HepG2 (cell line): ENCODE measurements around the gene WFDC1. TPM values are rescaled to one million over a fixed set of nuclear protein-coding genes. Genes with fewer than 3 reads are reported as not detected.

Experiments used
- ATAC-seq: fragments of 200-7000 bp; cut with Tn5 transposase; 3 replicates; pipeline ENCODE4 v1.9.1; 2020; ENCODE audit warnings: mild to moderate bottlenecking, moderate library complexity
- BruUV-seq: library from RNA; stranded (reverse); fragments of 400-500 nt; replicated peaks from 2 replicates; lab custom pipeline; 2021; lab: Mats Ljungman, UMichigan
- CTCF ChIA-PET: fragments of 300-600 bp; formaldehyde crosslinking; extraction: SDS; loops from one replicate; lab custom pipeline; 2021; ENCODE audit warnings: low total read pairs, inconsistent platforms, low intra/inter-chr PET ratio; lab: Yijun Ruan, JAX
- POLR2A ChIA-PET: fragments of 350-600 bp; sonication (Branson Sonifier 250); formaldehyde crosslinking; loops from one replicate; lab custom pipeline; 2020; ENCODE audit warnings: antibody characterized with exemption, inconsistent platforms; lab: Yijun Ruan, JAX
- DNase-seq: peaks from one replicate; pipeline ENCODE4 v3.0.0-alpha.2; 2015; ENCODE audit warnings: low spot score
- FAIRE-seq: peaks from 3 replicates; lab custom pipeline; 2011; peaks lifted over from hg19 to GRCh38; lab: Jason Lieb, UNC
- H2AFZ ChIP-seq: one replicate; pipeline ENCODE4 v1.6.1; 2011; ENCODE audit warnings: low read length, inconsistent platforms
- H3K27ac ChIP-seq: fragments of 300-600 bp; 3 replicates; pipeline ENCODE4 v1.8.0; 2011; ENCODE audit warnings: mixed run types, mild to moderate bottlenecking, mixed read lengths, low read length, inconsistent platforms; ENCODE audit not compliant: insufficient read depth; ENCODE audit errors: extremely low read length
- H3K27me3 ChIP-seq, 2 experiments: fragments of 200-600 bp in 1 of 2; 2 replicates in 1 of 2; 3 replicates in 1 of 2; pipeline versions ENCODE4 v1.6.0 to v1.8.0; 2011; ENCODE audit warnings: low read length in 2 of 2, mild to moderate bottlenecking in 2 of 2, moderate library complexity in 2 of 2, inconsistent platforms in 1 of 2; ENCODE audit not compliant: insufficient read depth in 2 of 2, control insufficient read depth in 1 of 2
- H3K36me3 ChIP-seq, 2 experiments: fragments of 200-600 bp in 1 of 2; replicated peaks in 1 of 2; 2 replicates in 1 of 2; 3 replicates in 1 of 2; pipeline versions ENCODE4 v1.5.1 to v1.8.0; 2011; ENCODE audit warnings: low read length in 2 of 2, inconsistent platforms in 1 of 2; ENCODE audit not compliant: insufficient read depth in 2 of 2, control insufficient read depth in 1 of 2
- H3K4me1 ChIP-seq: 2 replicates; pipeline ENCODE4 v1.5.1; 2012; ENCODE audit warnings: low read length, inconsistent platforms; ENCODE audit not compliant: insufficient read depth
- H3K4me2 ChIP-seq: 2 replicates; pipeline ENCODE4 v1.6.0; 2011; ENCODE audit warnings: low read depth, low read length, inconsistent platforms
- H3K4me3 ChIP-seq, 3 experiments: fragments of 200-600 bp in 1 of 3; sonication (generic), shearing (Covaris generic) in 1 of 3; replicated peaks in 1 of 3; 2 replicates each; pipeline ENCODE4 v1.5.1; 2011 to 2016; ENCODE audit warnings: low read length in 3 of 3, inconsistent platforms in 2 of 3, low read depth in 2 of 3, mild to moderate bottlenecking in 2 of 3, control low read depth in 1 of 3, mixed read lengths in 1 of 3; ENCODE audit not compliant: insufficient read depth in 1 of 3
- H3K79me2 ChIP-seq: one replicate; pipeline ENCODE4 v1.6.1; 2011; ENCODE audit warnings: low read length, inconsistent platforms; ENCODE audit not compliant: insufficient read depth
- H3K9ac ChIP-seq: 2 replicates; pipeline ENCODE4 v1.6.0; 2011; ENCODE audit warnings: mild to moderate bottlenecking, low read depth, low read length, inconsistent platforms; ENCODE audit not compliant: insufficient read depth
- H3K9me3 ChIP-seq: 2 replicates; pipeline ENCODE4 v1.5.1; 2012; ENCODE audit warnings: mild to moderate bottlenecking, low read length
- H4K20me1 ChIP-seq: 2 replicates; pipeline ENCODE4 v1.6.0; 2011; ENCODE audit warnings: inconsistent platforms, mild to moderate bottlenecking, low read length, moderate library complexity; ENCODE audit not compliant: insufficient read depth
- FOXP1 ChIP-seq, 2 experiments: fragments of 450-650 bp in 1 of 2; IDR thresholded peaks; 2 replicates each; pipeline ENCODE4 v1.6.1; 2017 to 2018; ENCODE audit warnings: antibody characterized with exemption in 1 of 2
- HDAC2 ChIP-seq: sonication (generic); formaldehyde crosslinking; IDR thresholded peaks from 2 replicates; pipeline ENCODE4 v1.4.0; 2020; ENCODE audit warnings: missing genetic modification reagents
- NFE2L2 ChIP-seq: fragments of 150-350 bp; IDR thresholded peaks from 2 replicates; pipeline ENCODE4 v1.6.1; 2014; ENCODE audit warnings: low read length
- NKX3-1 ChIP-seq: sonication (generic); formaldehyde crosslinking; IDR thresholded peaks from 2 replicates; pipeline ENCODE4 v1.5.0; 2020; ENCODE audit warnings: missing genetic modification reagents
- NR1H2 ChIP-seq: sonication (generic); formaldehyde crosslinking; IDR thresholded peaks from 2 replicates; pipeline ENCODE4 v1.8.1; 2022; ENCODE audit warnings: low read depth, missing genetic modification reagents, borderline replicate concordance
- PRPF4 ChIP-seq: fragments of 200-400 bp; formaldehyde crosslinking; IDR thresholded peaks from 2 replicates; pipeline ENCODE4 v1.6.1; 2016; ENCODE audit warnings: low read length, low read depth; ENCODE audit not compliant: poor library complexity, severe bottlenecking
- RARG ChIP-seq: sonication (generic); formaldehyde crosslinking; IDR thresholded peaks from 2 replicates; pipeline ENCODE4 v1.4.0; 2020; ENCODE audit warnings: low read depth, mild to moderate bottlenecking, missing genetic modification reagents
- RELA ChIP-seq: sonication (generic); formaldehyde crosslinking; IDR thresholded peaks from 2 replicates; pipeline ENCODE4 v1.4.0; 2020; ENCODE audit warnings: missing genetic modification reagents
- SRF ChIP-seq: IDR thresholded peaks from 2 replicates; pipeline ENCODE4 v1.6.1; 2011; ENCODE audit warnings: mild to moderate bottlenecking, low read depth, low read length, moderate library complexity
- ZNF567 ChIP-seq: sonication (generic); formaldehyde crosslinking; IDR thresholded peaks from 2 replicates; pipeline ENCODE4 v1.8.1; 2023; ENCODE audit warnings: mild to moderate bottlenecking, missing genetic modification reagents, borderline replicate concordance
- WGBS: methylation state at CpG from one replicate; pipeline ENCODE4 v1.1.6; 2017; ENCODE audit warnings: low lambda C conversion rate; 5-methylcytosine and 5-hydroxymethylcytosine counted together
- in situ Hi-C: cut with HindIII; loops from 2 replicates; pipeline ENCODE4 v1.10.0; 2017; ENCODE audit warnings: low pct_unique_long_range_greater_than_20kb; ENCODE audit not compliant: extremely low pct_ligation_motif_present
- intact Hi-C: fragments of 100-400 bp; cut with micrococcal nuclease; formaldehyde crosslinking; loops from one replicate; pipeline ENCODE4 v1.10.0; 2022; ENCODE audit not compliant: unreplicated experiment
- polyA plus RNA-seq, 8 experiments: library from polyadenylated mRNA; depleted of rRNA in 3 of 8; stranded (reverse) in 7 of 8; unstranded in 1 of 8; fragments of >200 nt; fragmentation: Illumina TruSeq in 4 of 8; extraction: Trizol in 4 of 8; gene quantifications; 2 replicates each; pipeline versions ENCODE4 v1.2.1 to v1.2.3, GENCODE V29; 2011 to 2016; ENCODE audit warnings: low read depth in 4 of 8, missing spikeins in 1 of 8, mixed read lengths in 1 of 8; ENCODE audit not compliant: insufficient read depth in 1 of 8
- total RNA-seq, 5 experiments: library from RNA; depleted of rRNA; stranded (reverse); fragments of >200 nt; fragmentation: Illumina TruSeq; extraction: Trizol; gene quantifications; 2 replicates each; pipeline ENCODE4 v1.2.3, GENCODE V29; 2016; ENCODE audit warnings: low read depth in 1 of 5
- TF ChIP-seq, protein P1 (sequence below): sonication (generic); formaldehyde crosslinking; IDR thresholded peaks from 2 replicates; pipeline ENCODE4 v1.8.1; 2023; ENCODE audit warnings: mild to moderate bottlenecking, missing genetic modification reagents
- TF ChIP-seq, protein P2 (sequence below): sonication (generic); formaldehyde crosslinking; IDR thresholded peaks from 2 replicates; pipeline ENCODE4 v1.8.0; 2023; ENCODE audit warnings: mild to moderate bottlenecking, missing genetic modification reagents

The WFDC1 gene
- total and polyA plus RNA-seq, 2 of the 13 experiments (the other 11 are each of a cell fraction or from before 2014, with no cell fraction given) = not detected

DNA sequence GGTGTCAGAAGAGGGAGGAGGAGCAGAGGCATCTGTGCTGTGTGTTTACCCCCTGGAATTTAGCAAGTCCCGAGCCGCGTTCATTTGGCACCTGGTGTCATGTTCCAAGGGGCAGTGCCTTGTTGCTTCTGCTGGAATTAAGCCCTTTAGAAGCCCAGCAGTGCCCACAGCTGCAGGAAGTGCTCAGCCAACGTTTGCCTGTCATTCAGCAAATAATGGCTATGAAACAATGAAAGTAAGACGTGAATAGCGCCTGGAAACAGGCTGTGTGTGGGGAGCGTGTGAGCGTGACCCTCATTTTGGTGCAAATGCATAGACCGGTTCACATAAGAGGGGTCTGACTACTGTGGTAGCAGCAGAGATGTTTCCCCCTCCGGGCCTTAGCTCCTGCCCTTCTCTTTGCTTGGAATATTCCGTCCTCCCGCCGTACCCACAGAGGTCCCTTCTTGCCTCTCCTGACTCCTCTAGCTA lies 67.8 kb downstream of the WFDC1 start:
- no peak for FAIRE-seq
- ChIA-PET CTCF (no interaction called here), POLR2A (no interaction called here)
- Histone ChIP-seq H3K4me2 (no peak overlapping the region), H4K20me1 (no peaks in the 10 kb centered on the region), H3K4me1 (peaks cover 27% of the 10 kb centered on the region), H3K27me3 (peaks cover 0 to 42% of the 10 kb centered on the region in 2 experiments; a peak in 3 of 5 replicates), H3K36me3 (no peaks in the 10 kb centered on the region), H3K9me3 (no peaks in the 10 kb centered on the region), H2AFZ (no peak overlapping the region), H3K27ac (no peak overlapping the region), H3K9ac (no peak overlapping the region), H3K79me2 (no peaks in the 10 kb centered on the region), H3K4me3 (no peak overlapping the region)
- DNase-seq = no peak
- BruUV-seq = no TSS peak
- ATAC-seq = no peak
- 47% methylated on average over 13 of the region's 13 CpGs for WGBS
- intact Hi-C loops = no loop called here
- in situ Hi-C loops = no loop called here
- no peak for TF ChIP-seq ZNF567 (CRISPR knock-in tag)
- TF ChIP-seq, protein P1, sequence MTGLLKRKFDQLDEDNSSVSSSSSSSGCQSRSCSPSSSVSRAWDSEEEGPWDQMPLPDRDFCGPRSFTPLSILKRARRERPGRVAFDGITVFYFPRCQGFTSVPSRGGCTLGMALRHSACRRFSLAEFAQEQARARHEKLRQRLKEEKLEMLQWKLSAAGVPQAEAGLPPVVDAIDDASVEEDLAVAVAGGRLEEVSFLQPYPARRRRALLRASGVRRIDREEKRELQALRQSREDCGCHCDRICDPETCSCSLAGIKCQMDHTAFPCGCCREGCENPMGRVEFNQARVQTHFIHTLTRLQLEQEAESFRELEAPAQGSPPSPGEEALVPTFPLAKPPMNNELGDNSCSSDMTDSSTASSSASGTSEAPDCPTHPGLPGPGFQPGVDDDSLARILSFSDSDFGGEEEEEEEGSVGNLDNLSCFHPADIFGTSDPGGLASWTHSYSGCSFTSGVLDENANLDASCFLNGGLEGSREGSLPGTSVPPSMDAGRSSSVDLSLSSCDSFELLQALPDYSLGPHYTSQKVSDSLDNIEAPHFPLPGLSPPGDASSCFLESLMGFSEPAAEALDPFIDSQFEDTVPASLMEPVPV (CRISPR knock-in tag) = no peak
- no peak for TF ChIP-seq NFE2L2
- TF ChIP-seq NKX3-1 = no peak
- no peak for TF ChIP-seq RARG
- no peak for TF ChIP-seq NR1H2 (CRISPR knock-in tag)
- TF ChIP-seq RELA (CRISPR knock-in tag) = no peak
- no peak for TF ChIP-seq HDAC2 (CRISPR knock-in tag)
- TF ChIP-seq PRPF4 = no peak
- no peak for TF ChIP-seq SRF
- no peak for TF ChIP-seq FOXP1 (IDR thresholded peaks at IDR 0.05)
- TF ChIP-seq FOXP1 (CRISPR knock-in tag; IDR thresholded peaks at IDR 0.05) = no peak
- TF ChIP-seq, protein P2, sequence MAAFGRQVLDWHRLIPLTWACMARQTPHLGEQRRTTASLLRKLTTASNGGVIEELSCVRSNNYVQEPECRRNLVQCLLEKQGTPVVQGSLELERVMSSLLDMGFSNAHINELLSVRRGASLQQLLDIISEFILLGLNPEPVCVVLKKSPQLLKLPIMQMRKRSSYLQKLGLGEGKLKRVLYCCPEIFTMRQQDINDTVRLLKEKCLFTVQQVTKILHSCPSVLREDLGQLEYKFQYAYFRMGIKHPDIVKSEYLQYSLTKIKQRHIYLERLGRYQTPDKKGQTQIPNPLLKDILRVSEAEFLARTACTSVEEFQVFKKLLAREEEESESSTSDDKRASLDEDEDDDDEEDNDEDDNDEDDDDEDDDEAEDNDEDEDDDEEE (CRISPR knock-in tag) = no peak
